OCI-LY1 (cell line): ENCODE data around the gene IGSF3.

Experiments
- H2AFZ ChIP-seq: fragments of 200-600 bp; sonication (generic), shearing (Covaris generic); 2 replicates; pipeline ENCODE4 v1.6.0; 2014; ENCODE audit warnings: antibody characterized with exemption, mild to moderate bottlenecking, low read length
- H3F3A ChIP-seq: fragments of 200-600 bp; sonication (generic), shearing (Covaris generic); 2 replicates; pipeline ENCODE4 v1.6.0; 2014; ENCODE audit warnings: mild to moderate bottlenecking, antibody characterized with exemption, low read length, moderate library complexity; ENCODE audit not compliant: insufficient read depth
- H3K27ac ChIP-seq: fragments of 200-600 bp; sonication (generic); 2 replicates; pipeline ENCODE4 v1.5.1; 2014; ENCODE audit warnings: low read length, mixed run types, mild to moderate bottlenecking, low read depth; ENCODE audit not compliant: poor library complexity, severe bottlenecking
- H3K27me3 ChIP-seq: fragments of 200-600 bp; sonication (generic); 2 replicates; pipeline ENCODE4 v1.6.0; 2014; ENCODE audit warnings: antibody characterized with exemption, mild to moderate bottlenecking, low read length, moderate library complexity; ENCODE audit not compliant: insufficient read depth
- H3K36me3 ChIP-seq: fragments of 200-600 bp; sonication (generic); 2 replicates; pipeline ENCODE4 v1.6.1; 2014; ENCODE audit warnings: mild to moderate bottlenecking, antibody characterized with exemption, low read length, moderate library complexity, mixed read lengths; ENCODE audit not compliant: insufficient read depth
- H3K4me1 ChIP-seq: fragments of 200-600 bp; sonication (generic); 2 replicates; pipeline ENCODE4 v1.5.1; 2014; ENCODE audit warnings: mild to moderate bottlenecking, low read length, moderate library complexity; ENCODE audit not compliant: insufficient read depth, severe bottlenecking
- H3K4me2 ChIP-seq: fragments of 200-600 bp; sonication (generic), shearing (Covaris generic); 2 replicates; pipeline ENCODE4 v1.6.1; 2014; ENCODE audit warnings: low read length
- H3K4me3 ChIP-seq: fragments of 200-600 bp; sonication (generic); 2 replicates; pipeline ENCODE4 v1.5.1; 2014; ENCODE audit warnings: low read length, low read depth, mild to moderate bottlenecking, mixed read lengths; ENCODE audit not compliant: poor library complexity, severe bottlenecking
- H3K79me2 ChIP-seq: fragments of 200-600 bp; shearing (Covaris generic); 2 replicates; pipeline ENCODE4 v1.6.1; 2016; ENCODE audit warnings: mixed run types, low read length, mixed read lengths; ENCODE audit not compliant: insufficient read depth
- H3K9ac ChIP-seq: fragments of 200-600 bp; sonication (generic), shearing (Covaris generic); 2 replicates; pipeline ENCODE4 v1.6.1; 2014; ENCODE audit warnings: mild to moderate bottlenecking, low read length, mixed read lengths
- H3K9me2 ChIP-seq: fragments of 200-600 bp; sonication (generic), shearing (Covaris generic); 2 replicates; pipeline ENCODE4 v1.6.1; 2014; ENCODE audit warnings: low read depth, mild to moderate bottlenecking, low read length, mixed read lengths
- H3K9me3 ChIP-seq: fragments of 200-600 bp; shearing (Covaris generic); 2 replicates; pipeline ENCODE4 v1.6.1; 2014; ENCODE audit warnings: low read length, mixed read lengths
- H4K20me1 ChIP-seq: fragments of 200-600 bp; sonication (generic), shearing (Covaris generic); 2 replicates; pipeline ENCODE4 v1.6.0; 2016; ENCODE audit warnings: mild to moderate bottlenecking, low read length; ENCODE audit not compliant: insufficient read depth
- EZH2 ChIP-seq: fragments of 200-600 bp; sonication (generic), shearing (Covaris generic); IDR thresholded peaks from 2 replicates; pipeline ENCODE4 v1.8.0; 2017; ENCODE audit warnings: borderline replicate concordance, mixed run types, mild to moderate bottlenecking, antibody characterized with exemption, low read length, moderate library complexity, mixed read lengths
- TF ChIP-seq, protein P1 (sequence below): fragments of 200-600 bp; sonication (generic), shearing (Covaris generic); IDR thresholded peaks from 2 replicates; pipeline ENCODE4 v1.5.1; 2017; ENCODE audit warnings: mild to moderate bottlenecking, antibody characterized with exemption, low read length, moderate library complexity, mixed read lengths

IGSF3 gene

DNA sequence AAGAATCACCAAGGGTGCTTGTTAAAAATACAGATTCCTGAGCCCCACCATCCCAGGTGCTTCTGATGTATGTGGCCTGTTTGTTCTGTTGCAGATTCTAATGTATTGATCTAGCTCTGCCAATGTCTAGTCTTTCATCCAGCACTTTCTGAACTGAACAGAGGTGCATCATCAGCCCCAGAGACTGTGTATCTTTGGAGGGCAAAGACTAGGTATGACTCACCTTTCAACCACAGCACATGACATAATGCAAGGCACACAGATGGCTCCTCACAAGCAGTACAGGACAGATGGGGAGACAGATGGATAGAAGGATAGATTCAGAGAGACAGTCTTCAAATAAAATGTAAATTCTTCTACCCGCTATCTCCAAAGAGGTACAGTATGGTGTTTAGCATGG is 129.0 kb downstream of the IGSF3 start:
- no peak overlapping the region for H3K9ac ChIP-seq
- H3K4me3 ChIP-seq = no peak overlapping the region
- no peaks in the 10 kb centered on the region for H3K27me3 ChIP-seq
- H3K4me2 ChIP-seq = no peak overlapping the region
- H3K4me1 ChIP-seq = no peaks in the 10 kb centered on the region
- H2AFZ ChIP-seq = no peak overlapping the region
- no peaks in the 10 kb centered on the region for H3K9me3 ChIP-seq
- H3K79me2 ChIP-seq = no peaks in the 10 kb centered on the region
- TF ChIP-seq EZH2 = no peak
- TF ChIP-seq, protein P1, sequence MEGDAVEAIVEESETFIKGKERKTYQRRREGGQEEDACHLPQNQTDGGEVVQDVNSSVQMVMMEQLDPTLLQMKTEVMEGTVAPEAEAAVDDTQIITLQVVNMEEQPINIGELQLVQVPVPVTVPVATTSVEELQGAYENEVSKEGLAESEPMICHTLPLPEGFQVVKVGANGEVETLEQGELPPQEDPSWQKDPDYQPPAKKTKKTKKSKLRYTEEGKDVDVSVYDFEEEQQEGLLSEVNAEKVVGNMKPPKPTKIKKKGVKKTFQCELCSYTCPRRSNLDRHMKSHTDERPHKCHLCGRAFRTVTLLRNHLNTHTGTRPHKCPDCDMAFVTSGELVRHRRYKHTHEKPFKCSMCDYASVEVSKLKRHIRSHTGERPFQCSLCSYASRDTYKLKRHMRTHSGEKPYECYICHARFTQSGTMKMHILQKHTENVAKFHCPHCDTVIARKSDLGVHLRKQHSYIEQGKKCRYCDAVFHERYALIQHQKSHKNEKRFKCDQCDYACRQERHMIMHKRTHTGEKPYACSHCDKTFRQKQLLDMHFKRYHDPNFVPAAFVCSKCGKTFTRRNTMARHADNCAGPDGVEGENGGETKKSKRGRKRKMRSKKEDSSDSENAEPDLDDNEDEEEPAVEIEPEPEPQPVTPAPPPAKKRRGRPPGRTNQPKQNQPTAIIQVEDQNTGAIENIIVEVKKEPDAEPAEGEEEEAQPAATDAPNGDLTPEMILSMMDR = no peak
- no peak overlapping the region for H3K27ac ChIP-seq
- H4K20me1 ChIP-seq = no peaks in the 10 kb centered on the region
- no peaks in the 10 kb centered on the region for H3K9me2 ChIP-seq
- H3F3A ChIP-seq = no peaks in the 10 kb centered on the region
- no peaks in the 10 kb centered on the region for H3K36me3 ChIP-seq

DNA sequence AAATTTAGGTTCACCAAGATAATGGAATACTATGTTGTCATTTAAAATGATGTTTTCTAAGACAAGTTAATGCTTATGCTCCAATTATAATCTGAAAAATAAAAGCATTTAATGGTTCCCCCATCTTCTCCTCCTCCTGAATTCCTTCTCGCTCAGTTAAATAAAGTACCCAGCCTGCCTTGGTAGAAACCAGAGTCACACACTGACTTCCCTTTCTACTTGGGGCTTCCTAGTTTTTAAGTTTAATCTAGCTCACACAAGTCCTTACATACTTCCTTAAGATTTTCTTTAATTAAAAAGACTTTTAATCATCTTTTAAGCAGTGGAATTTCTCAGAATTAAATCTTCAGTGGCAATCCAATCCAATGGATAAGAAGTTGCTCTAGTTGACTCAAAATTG is 129.6 kb downstream of the IGSF3 start:
- Histone ChIP-seq H3K9me2 (no peaks in the 10 kb centered on the region), H3K27me3 (no peaks in the 10 kb centered on the region), H3F3A (no peaks in the 10 kb centered on the region), H3K9me3 (no peaks in the 10 kb centered on the region), H2AFZ (no peak overlapping the region), H3K36me3 (no peaks in the 10 kb centered on the region), H3K27ac (no peak overlapping the region), H3K4me1 (no peaks in the 10 kb centered on the region), H3K4me2 (no peak overlapping the region), H4K20me1 (no peaks in the 10 kb centered on the region), H3K79me2 (no peaks in the 10 kb centered on the region), H3K4me3 (no peak overlapping the region), H3K9ac (no peak overlapping the region)
- no peak for TF ChIP-seq EZH2
- TF ChIP-seq, protein P1 = no peak

DNA sequence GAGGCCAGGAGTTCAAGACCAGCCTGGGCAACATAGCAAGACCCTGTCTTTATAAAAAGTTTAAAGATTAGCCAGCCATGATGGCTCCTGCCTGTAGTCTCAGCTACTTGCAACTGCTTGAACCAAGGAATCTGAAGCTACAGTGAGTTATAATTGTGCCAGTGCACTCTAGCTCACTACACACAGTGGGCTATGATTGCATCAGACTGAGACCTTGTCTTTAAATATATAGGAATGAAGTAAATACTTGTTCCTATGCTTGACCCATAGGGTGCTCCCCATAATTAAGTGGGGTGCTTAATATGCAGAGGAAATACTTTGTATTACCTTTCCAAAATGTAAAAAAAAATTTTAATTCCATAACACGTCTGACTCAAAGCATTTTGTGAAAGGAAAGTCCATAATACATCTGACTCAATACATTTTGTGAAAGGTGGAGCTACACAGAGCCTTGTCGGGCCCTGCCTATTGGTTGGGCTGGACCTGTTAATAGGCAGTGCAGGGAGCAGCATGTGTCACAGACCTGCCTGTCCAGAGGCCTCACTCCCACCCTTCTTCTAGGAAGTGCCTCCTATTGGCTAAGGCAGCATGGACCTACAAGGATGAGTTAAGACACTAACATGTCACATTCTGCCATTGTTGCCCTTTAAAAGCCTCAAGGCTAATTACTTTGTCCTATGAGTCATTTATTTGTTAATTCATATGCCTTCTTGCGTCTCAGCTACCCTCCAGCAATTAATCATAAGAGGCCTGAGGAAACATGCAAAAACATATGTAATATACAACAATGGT is 130.3 kb downstream of the IGSF3 start:
- no peak overlapping the region for H3K9ac ChIP-seq
- H3K9me2 ChIP-seq = no peaks in the 10 kb centered on the region
- no peak overlapping the region for H2AFZ ChIP-seq
- no peak for TF ChIP-seq EZH2
- TF ChIP-seq, protein P1 = no peak
- no peaks in the 10 kb centered on the region for H3F3A ChIP-seq
- no peak overlapping the region for H3K4me2 ChIP-seq
- no peak overlapping the region for H3K4me3 ChIP-seq
- no peaks in the 10 kb centered on the region for H4K20me1 ChIP-seq
- no peak overlapping the region for H3K27ac ChIP-seq
- H3K36me3 ChIP-seq = no peaks in the 10 kb centered on the region
- no peaks in the 10 kb centered on the region for H3K9me3 ChIP-seq
- no peaks in the 10 kb centered on the region for H3K4me1 ChIP-seq
- H3K27me3 ChIP-seq = no peaks in the 10 kb centered on the region
- H3K79me2 ChIP-seq = no peaks in the 10 kb centered on the region
